Measurements from ENCODE around the gene BGN.

GRCh38 chrX:153450114-153450948 lies 44.4 kb upstream of the BGN start:
- TF ChIP-seq REST (IDR thresholded peaks at IDR 0.05; ENCODE audit: unreplicated experiment): no peak
- TF ChIP-seq CTCF (conservative IDR thresholded peaks at IDR 0.05; ENCODE audit: low read depth in 2 of 2): no peak
- TF ChIP-seq EZH2 (IDR thresholded peaks at IDR 0.05; ENCODE audit: low read depth, unreplicated experiment): no peak
- TF ChIP-seq CREB1 (CRISPR knock-in tag; IDR thresholded peaks at IDR 0.05; ENCODE audit: low read depth): no peak
- no peak for TF ChIP-seq POLR2AphosphoS5 (IDR thresholded peaks at IDR 0.05; ENCODE audit: low read depth)
- no peak for TF ChIP-seq EZH2phosphoT487 (IDR thresholded peaks at IDR 0.05; ENCODE audit: unreplicated experiment)
- no peak for TF ChIP-seq JUNB (IDR thresholded peaks at IDR 0.05; ENCODE audit: unreplicated experiment)
- no peak for TF ChIP-seq STAT1 (IDR thresholded peaks at IDR 0.05; ENCODE audit: unreplicated experiment)

All from GM23338 (cell line).